ENCODE data around the gene SYT2. TPM values are rescaled to one million over a fixed set of nuclear protein-coding genes. Genes with fewer than 3 reads are reported as not detected.

The SYT2 gene
- total RNA-seq, 1 donor from 2014 or later = 0.06 TPM

- intact Hi-C loops (cut with DNase I) = no loop called here
- H3K36me3 ChIP-seq = no peaks in the 10 kb centered on the region
These were observed 36.7 kb downstream of the SYT2 start for GRCh38 chr1:202673531-202673930.

GRCh38 chr1:202671399-202671798, 38.9 kb downstream of the SYT2 start:
- DNase-seq (no peak), ATAC-seq (no peak)
- intact Hi-C loops (cut with DNase I) = no loop called here
- no peaks in the 10 kb centered on the region for H3K4me1 ChIP-seq
- no peak overlapping the region for H3K27ac ChIP-seq
- H3K4me3 ChIP-seq = no peak overlapping the region
- H3K36me3 ChIP-seq = no peaks in the 10 kb centered on the region
- no peaks in the 10 kb centered on the region for H3K27me3 ChIP-seq
- no peak for TF ChIP-seq CTCF (IDR thresholded peaks at IDR 0.05)
- H3K9me3 ChIP-seq = no peaks in the 10 kb centered on the region

More at GRCh38 chr1:202673531-202673930, 36.7 kb downstream of the SYT2 start:
- Histone ChIP-seq H3K4me3 (no peak overlapping the region), H3K27me3 (no peaks in the 10 kb centered on the region), H3K4me1 (no peaks in the 10 kb centered on the region), H3K9me3 (peaks cover 5% of the 10 kb centered on the region), H3K27ac (no peak overlapping the region)
- TF ChIP-seq CTCF (IDR thresholded peaks at IDR 0.05) = no peak
- ATAC-seq (no peak), DNase-seq (no peak)

- peaks cover 32% of the 10 kb centered on the region for H3K27me3 ChIP-seq
- DNase-seq (no peak), ATAC-seq (no peak)
- H3K27ac ChIP-seq = no peak overlapping the region
- intact Hi-C loops (cut with DNase I) = no loop called here
- H3K4me1 ChIP-seq = no peaks in the 10 kb centered on the region
- H3K4me3 ChIP-seq = no peak overlapping the region
- no peaks in the 10 kb centered on the region for H3K36me3 ChIP-seq
- H3K9me3 ChIP-seq = no peaks in the 10 kb centered on the region
- no peak for TF ChIP-seq CTCF (IDR thresholded peaks at IDR 0.05)
These were observed 44.8 kb downstream of the SYT2 start for GRCh38 chr1:202665417-202665816.

GRCh38 chr1:202664083-202664482, 46.2 kb downstream of the SYT2 start:
- Histone ChIP-seq H3K36me3 (no peaks in the 10 kb centered on the region), H3K9me3 (no peaks in the 10 kb centered on the region), H3K4me3 (no peak overlapping the region), H3K4me1 (no peaks in the 10 kb centered on the region), H3K27me3 (peaks cover 45% of the 10 kb centered on the region), H3K27ac (no peak overlapping the region)
- intact Hi-C loops (cut with DNase I) = no loop called here
- ATAC-seq = no peak
- DNase-seq = no peak
- TF ChIP-seq CTCF (IDR thresholded peaks at IDR 0.05) = no peak

- Histone ChIP-seq H3K27me3 (peaks cover 47% of the 10 kb centered on the region), H3K4me3 (no peak overlapping the region), H3K36me3 (no peaks in the 10 kb centered on the region), H3K9me3 (no peaks in the 10 kb centered on the region), H3K27ac (no peak overlapping the region), H3K4me1 (no peaks in the 10 kb centered on the region)
- intact Hi-C loops (cut with DNase I) = no loop called here
- DNase-seq (no peak), ATAC-seq (no peak)
- TF ChIP-seq CTCF (IDR thresholded peaks at IDR 0.05) = no peak
These were observed 47.1 kb downstream of the SYT2 start for GRCh38 chr1:202663131-202663530.

GRCh38 chr1:202662081-202662480, 48.2 kb downstream of the SYT2 start:
- Histone ChIP-seq H3K27ac (no peak overlapping the region), H3K27me3 (peaks cover 58% of the 10 kb centered on the region), H3K9me3 (no peaks in the 10 kb centered on the region), H3K4me1 (no peaks in the 10 kb centered on the region), H3K4me3 (no peak overlapping the region), H3K36me3 (no peaks in the 10 kb centered on the region)
- no peak for ATAC-seq
- intact Hi-C loops (cut with DNase I) = no loop called here
- no peak for TF ChIP-seq CTCF (IDR thresholded peaks at IDR 0.05)
- DNase-seq = no peak

Data from upper lobe of right lung (tissue), 1 donor.